K562 (cell line): Measurements from ENCODE around the gene IDUA.

Experiments
- ATF4 ChIP-seq: fragments of 450-650 bp; formaldehyde crosslinking; IDR thresholded peaks from 2 replicates; pipeline ENCODE4 v1.4.0; 2022; ENCODE audit warnings: mild to moderate bottlenecking, moderate library complexity
- CEBPG ChIP-seq, 3 experiments: fragments of 200-800 bp in 1 of 3; sonication (Bioruptor generic) in 1 of 3; sonication (generic) in 1 of 3; formaldehyde crosslinking in 1 of 3; IDR thresholded peaks in 2 of 3; conservative IDR thresholded peaks in 1 of 3; 2 replicates each; pipeline versions ENCODE4 v1.6.1 to v1.8.0; 2016 to 2022; ENCODE audit warnings: missing compliant biosample characterization in 2 of 3, missing genetic modification characterization in 2 of 3, mild to moderate bottlenecking in 1 of 3, missing genetic modification reagents in 1 of 3
- JUN ChIP-seq, 2 experiments: sonication (generic) in 1 of 2; formaldehyde crosslinking in 1 of 2; IDR thresholded peaks; 2 replicates each; pipeline versions ENCODE4 v1.6.1 to v1.8.0; 2012 to 2022; ENCODE audit warnings: borderline replicate concordance in 2 of 2, mild to moderate bottlenecking in 2 of 2, improper control_type of control experiment in 1 of 2, low read depth in 1 of 2, low read length in 1 of 2, missing genetic modification reagents in 1 of 2
- TEAD4 ChIP-seq, 2 experiments: sonication (generic) in 1 of 2; formaldehyde crosslinking in 1 of 2; IDR thresholded peaks; 2 replicates each; pipeline versions ENCODE4 v1.6.1 to v1.8.0; 2012 to 2022; ENCODE audit warnings: borderline replicate concordance in 1 of 2, inconsistent platforms in 1 of 2, low read length in 1 of 2, mild to moderate bottlenecking in 1 of 2, missing genetic modification reagents in 1 of 2
- ZNF23 ChIP-seq: fragments of 250-450 bp; sonication (Bioruptor Pico); IDR thresholded peaks from 2 replicates; pipeline ENCODE4 v1.4.0; 2020; ENCODE audit warnings: mild to moderate bottlenecking
- TF ChIP-seq, protein P1 (sequence below): sonication (generic); formaldehyde crosslinking; IDR thresholded peaks from 2 replicates; pipeline ENCODE4 v1.9.0; 2022; ENCODE audit warnings: mild to moderate bottlenecking, missing genetic modification reagents

DNA sequence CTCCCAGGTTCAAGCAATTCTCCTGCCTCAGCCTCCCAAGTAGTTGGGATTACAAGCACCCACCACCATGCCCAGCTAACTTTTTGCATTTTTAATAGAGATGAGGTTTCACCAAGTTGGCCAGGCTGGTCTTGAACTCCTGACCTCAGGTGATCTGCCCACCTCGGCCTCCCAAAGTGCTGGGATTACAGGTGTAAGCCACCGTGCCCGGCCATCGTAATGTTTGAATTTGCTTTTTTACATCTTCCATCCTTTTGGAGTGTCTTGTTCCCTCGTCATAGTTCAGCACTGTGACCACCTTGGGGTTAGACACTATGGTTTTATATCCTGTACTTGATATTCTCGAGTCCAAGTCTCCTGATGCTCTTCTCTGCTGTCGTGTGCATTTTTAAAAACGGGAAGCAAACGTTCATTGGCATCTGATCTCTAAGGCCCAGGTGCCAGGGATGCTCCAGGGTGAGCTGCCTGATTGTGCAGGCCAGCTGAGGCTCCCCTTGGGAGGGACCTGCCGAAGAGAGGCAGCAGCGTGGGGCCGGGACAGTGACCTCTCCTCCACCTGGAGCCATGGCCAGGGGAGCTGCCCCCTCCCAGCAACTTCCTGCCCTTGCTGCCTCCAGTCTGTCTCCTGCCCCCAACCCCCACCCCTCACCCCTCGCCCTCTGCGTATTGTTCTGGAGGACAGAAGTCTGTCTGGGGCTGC lies 30.2 kb upstream of the IDUA start:
- TF ChIP-seq JUN (IDR thresholded peaks at IDR 0.05; ENCODE audit: borderline replicate concordance, low read depth, low read length) (no peak), JUN (CRISPR knock-in tag; IDR thresholded peaks at IDR 0.05; ENCODE audit: borderline replicate concordance) (no peak), TEAD4 (IDR thresholded peaks at IDR 0.05; ENCODE audit: low read length) (no peak), TEAD4 (CRISPR knock-in tag; IDR thresholded peaks at IDR 0.05; ENCODE audit: borderline replicate concordance) (no peak), ATF4 (CRISPR knock-in tag) (no peak), ZNF23 (CRISPR knock-in tag) (no peak), CEBPG (CRISPR knock-in tag; IDR thresholded peaks at IDR 0.05) (no peak), CEBPG (tag; conservative IDR thresholded peaks at IDR 0.05 in 1 of 2, IDR thresholded peaks at IDR 0.05 in 1 of 2) (no peak)
- TF ChIP-seq, protein P1, sequence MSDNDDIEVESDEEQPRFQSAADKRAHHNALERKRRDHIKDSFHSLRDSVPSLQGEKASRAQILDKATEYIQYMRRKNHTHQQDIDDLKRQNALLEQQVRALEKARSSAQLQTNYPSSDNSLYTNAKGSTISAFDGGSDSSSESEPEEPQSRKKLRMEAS (CRISPR knock-in tag): no peak
